Brain microvascular endothelial cell (primary cell): ENCODE measurements around the gene PATJ.

Experiments used
- DNase-seq: peaks from one replicate; pipeline ENCODE4 v3.0.0-alpha.2; 2020
- H3K27ac ChIP-seq: fragments of 250-450 bp; sonication (Bioruptor Pico); 2 replicates; pipeline ENCODE4 v1.5.1; 2020; ENCODE audit warnings: mild to moderate bottlenecking, moderate library complexity
- H3K27me3 ChIP-seq: fragments of 250-450 bp; sonication (Bioruptor Pico); replicated peaks from 2 replicates; pipeline ENCODE4 v1.5.1; 2020; ENCODE audit warnings: mild to moderate bottlenecking
- H3K36me3 ChIP-seq: fragments of 250-450 bp; sonication (Bioruptor Pico); replicated peaks from 2 replicates; pipeline ENCODE4 v1.5.1; 2020; ENCODE audit warnings: mild to moderate bottlenecking
- H3K4me3 ChIP-seq: 2 replicates; pipeline ENCODE4 v1.5.1; 2011; ENCODE audit warnings: low read depth, mild to moderate bottlenecking, control low read depth, low read length, moderate library complexity
- CTCF ChIP-seq: IDR thresholded peaks from 2 replicates; pipeline ENCODE4 v1.5.1; 2011; ENCODE audit warnings: low read depth, mild to moderate bottlenecking, moderate library complexity, low read length, control low read depth, inconsistent platforms; ENCODE audit errors: missing control alignments
- in situ Hi-C: cut with HindIII; loops from 2 replicates; pipeline ENCODE4 v1.10.0; 2017; ENCODE audit warnings: low sequenced_read_pairs, low pct_ligation_motif_present

Gene PATJ

GRCh38 chr1:62043154-62043553 is 300.9 kb downstream of the PATJ start:
- in situ Hi-C loops, result no loop called here
- no peaks in the 10 kb centered on the region for H3K36me3 ChIP-seq
- no peak for TF ChIP-seq CTCF
- no peak for DNase-seq
- H3K27ac ChIP-seq, result no peak overlapping the region
- H3K27me3 ChIP-seq, result no peaks in the 10 kb centered on the region
- no peak overlapping the region for H3K4me3 ChIP-seq

GRCh38 chr1:62045574-62045973 is 303.3 kb downstream of the PATJ start:
- Histone ChIP-seq H3K36me3 (no peaks in the 10 kb centered on the region), H3K27me3 (no peaks in the 10 kb centered on the region), H3K4me3 (no peak overlapping the region), H3K27ac (no peak overlapping the region)
- in situ Hi-C loops, result no loop called here
- no peak for DNase-seq
- TF ChIP-seq CTCF, result no peak

GRCh38 chr1:62046927-62047326 is 304.6 kb downstream of the PATJ start:
- in situ Hi-C loops, result no loop called here
- TF ChIP-seq CTCF, result no peak
- no peak for DNase-seq
- Histone ChIP-seq H3K36me3 (no peaks in the 10 kb centered on the region), H3K27me3 (no peaks in the 10 kb centered on the region), H3K27ac (no peak overlapping the region), H3K4me3 (no peak overlapping the region)

- H3K4me3 ChIP-seq, result no peak overlapping the region
- no peak for TF ChIP-seq CTCF
Measured at GRCh38 chr1:62050165-62050564, 307.9 kb downstream of the PATJ start.

GRCh38 chr1:62052946-62053345 is 310.7 kb downstream of the PATJ start:
- in situ Hi-C loops, result no loop called here
- TF ChIP-seq CTCF, result no peak
- no peak overlapping the region for H3K27ac ChIP-seq
- DNase-seq, result no peak
- no peak overlapping the region for H3K4me3 ChIP-seq
- no peaks in the 10 kb centered on the region for H3K36me3 ChIP-seq
- H3K27me3 ChIP-seq, result no peaks in the 10 kb centered on the region

More at GRCh38 chr1:62050165-62050564, 307.9 kb downstream of the PATJ start:
- Histone ChIP-seq H3K27me3 (no peaks in the 10 kb centered on the region), H3K27ac (no peak overlapping the region), H3K36me3 (no peaks in the 10 kb centered on the region)
- DNase-seq, result no peak
- in situ Hi-C loops, result no loop called here

GRCh38 chr1:62054188-62054587 is 311.9 kb downstream of the PATJ start:
- no peak for DNase-seq
- Histone ChIP-seq H3K27me3 (no peaks in the 10 kb centered on the region), H3K36me3 (no peaks in the 10 kb centered on the region), H3K27ac (no peak overlapping the region), H3K4me3 (no peak overlapping the region)
- no peak for TF ChIP-seq CTCF
- in situ Hi-C loops, result no loop called here
